ENCODE results near the gene CPN2. TPM values are rescaled to one million over a fixed set of nuclear protein-coding genes. Genes with fewer than 3 reads are reported as not detected.

CPN2 gene
- total RNA-seq, 1 experiment from 2014 or later, result not detected

DNA sequence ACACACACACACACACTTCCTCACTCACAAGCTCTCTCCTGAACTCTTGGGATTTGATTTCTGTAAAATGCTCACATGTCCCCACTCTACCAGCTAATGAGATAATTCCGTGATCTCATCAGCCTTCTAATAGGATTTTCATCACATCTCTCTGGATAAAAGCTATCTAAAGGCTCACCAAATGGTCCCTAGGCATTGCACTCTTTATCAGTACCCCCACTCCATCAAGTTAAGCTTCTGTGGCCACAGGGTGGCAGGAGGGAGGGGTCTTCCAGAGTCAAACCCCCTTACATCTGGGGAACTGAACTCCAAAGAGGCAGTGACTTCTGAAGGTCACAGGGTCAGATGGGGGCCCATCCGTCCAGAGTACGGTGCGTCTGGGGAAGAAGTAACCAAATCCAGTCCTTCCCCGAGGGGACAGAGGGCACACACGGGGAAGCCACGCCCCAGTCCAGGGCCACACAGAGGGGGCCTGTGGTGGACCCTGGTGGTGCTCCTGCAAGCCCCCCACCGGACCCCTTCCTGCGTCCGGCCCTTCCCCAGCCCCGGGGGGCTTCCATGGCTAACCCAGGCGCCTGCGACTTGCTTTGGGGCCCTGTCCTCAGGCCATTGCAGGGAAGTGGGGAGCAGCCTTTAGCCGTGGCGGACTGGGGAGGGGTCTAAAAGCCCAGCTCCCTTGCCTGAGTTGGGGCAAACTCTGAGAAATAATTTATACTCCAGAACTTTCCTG lies 25.5 kb downstream of the CPN2 start:
- Mint-ChIP-seq H3K9me3 (ENCODE audit: low read depth, unreplicated experiment) (no peaks in the 10 kb centered on the region), H3K27ac (ENCODE audit: unreplicated experiment) (no peak overlapping the region), H3K4me3 (ENCODE audit: low read depth, unreplicated experiment) (no peak overlapping the region), H3K36me3 (ENCODE audit: insufficient read depth, unreplicated experiment) (no peaks in the 10 kb centered on the region), H3K4me1 (ENCODE audit: low read depth, unreplicated experiment) (peaks cover 29% of the 10 kb centered on the region), H3K27me3 (ENCODE audit: unreplicated experiment) (no peaks in the 10 kb centered on the region)
- BruUV-seq (replicated peaks), result no TSS peak
- CTCF ChIA-PET, result no interaction called here
- intact Hi-C loops (cut with micrococcal nuclease; ENCODE audit: unreplicated experiment), result no loop called here
- DNase-seq, result no peak
- TF ChIP-seq, protein P1, sequence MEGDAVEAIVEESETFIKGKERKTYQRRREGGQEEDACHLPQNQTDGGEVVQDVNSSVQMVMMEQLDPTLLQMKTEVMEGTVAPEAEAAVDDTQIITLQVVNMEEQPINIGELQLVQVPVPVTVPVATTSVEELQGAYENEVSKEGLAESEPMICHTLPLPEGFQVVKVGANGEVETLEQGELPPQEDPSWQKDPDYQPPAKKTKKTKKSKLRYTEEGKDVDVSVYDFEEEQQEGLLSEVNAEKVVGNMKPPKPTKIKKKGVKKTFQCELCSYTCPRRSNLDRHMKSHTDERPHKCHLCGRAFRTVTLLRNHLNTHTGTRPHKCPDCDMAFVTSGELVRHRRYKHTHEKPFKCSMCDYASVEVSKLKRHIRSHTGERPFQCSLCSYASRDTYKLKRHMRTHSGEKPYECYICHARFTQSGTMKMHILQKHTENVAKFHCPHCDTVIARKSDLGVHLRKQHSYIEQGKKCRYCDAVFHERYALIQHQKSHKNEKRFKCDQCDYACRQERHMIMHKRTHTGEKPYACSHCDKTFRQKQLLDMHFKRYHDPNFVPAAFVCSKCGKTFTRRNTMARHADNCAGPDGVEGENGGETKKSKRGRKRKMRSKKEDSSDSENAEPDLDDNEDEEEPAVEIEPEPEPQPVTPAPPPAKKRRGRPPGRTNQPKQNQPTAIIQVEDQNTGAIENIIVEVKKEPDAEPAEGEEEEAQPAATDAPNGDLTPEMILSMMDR (IDR thresholded peaks at IDR 0.05; ENCODE audit: unreplicated experiment), result no peak

DNA sequence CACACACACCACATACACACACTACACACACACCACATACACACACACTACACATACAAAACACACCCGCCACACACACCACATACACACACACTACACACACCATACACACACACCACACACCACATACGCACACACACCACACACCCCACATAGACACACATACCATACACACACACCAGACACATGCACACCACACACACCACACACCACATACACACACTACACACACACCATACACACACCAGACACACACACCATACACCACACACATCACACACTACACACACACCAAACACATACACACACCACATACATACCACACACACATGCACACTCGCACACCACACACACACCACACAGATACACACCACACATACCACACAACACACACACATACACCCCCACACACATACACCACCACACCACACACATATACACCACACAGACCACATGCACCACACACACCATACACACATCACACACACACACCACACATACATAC lies 26.3 kb downstream of the CPN2 start:
- H3K27me3 Mint-ChIP-seq (ENCODE audit: unreplicated experiment), result no peaks in the 10 kb centered on the region
- no peaks in the 10 kb centered on the region for H3K9me3 Mint-ChIP-seq (ENCODE audit: low read depth, unreplicated experiment)
- no TSS peak for BruUV-seq (replicated peaks)
- H3K27ac Mint-ChIP-seq (ENCODE audit: unreplicated experiment), result no peak overlapping the region
- H3K4me3 Mint-ChIP-seq (ENCODE audit: low read depth, unreplicated experiment), result no peak overlapping the region
- peaks cover 29% of the 10 kb centered on the region for H3K4me1 Mint-ChIP-seq (ENCODE audit: low read depth, unreplicated experiment)
- TF ChIP-seq, protein P1 (IDR thresholded peaks at IDR 0.05; ENCODE audit: unreplicated experiment), result no peak
- H3K36me3 Mint-ChIP-seq (ENCODE audit: insufficient read depth, unreplicated experiment), result no peaks in the 10 kb centered on the region
- intact Hi-C loops (cut with micrococcal nuclease; ENCODE audit: unreplicated experiment), result loop anchor here (5.0 kb wide), 3 partner anchors 248 to 483 kb away; no protein-coding TSS in a partner anchor
- DNase-seq, result no peak
- CTCF ChIA-PET, result interaction anchor here (1.2 kb wide), 1 partner anchor 9 kb away, joined by 10 read pairs; no protein-coding TSS in a partner anchor

DNA sequence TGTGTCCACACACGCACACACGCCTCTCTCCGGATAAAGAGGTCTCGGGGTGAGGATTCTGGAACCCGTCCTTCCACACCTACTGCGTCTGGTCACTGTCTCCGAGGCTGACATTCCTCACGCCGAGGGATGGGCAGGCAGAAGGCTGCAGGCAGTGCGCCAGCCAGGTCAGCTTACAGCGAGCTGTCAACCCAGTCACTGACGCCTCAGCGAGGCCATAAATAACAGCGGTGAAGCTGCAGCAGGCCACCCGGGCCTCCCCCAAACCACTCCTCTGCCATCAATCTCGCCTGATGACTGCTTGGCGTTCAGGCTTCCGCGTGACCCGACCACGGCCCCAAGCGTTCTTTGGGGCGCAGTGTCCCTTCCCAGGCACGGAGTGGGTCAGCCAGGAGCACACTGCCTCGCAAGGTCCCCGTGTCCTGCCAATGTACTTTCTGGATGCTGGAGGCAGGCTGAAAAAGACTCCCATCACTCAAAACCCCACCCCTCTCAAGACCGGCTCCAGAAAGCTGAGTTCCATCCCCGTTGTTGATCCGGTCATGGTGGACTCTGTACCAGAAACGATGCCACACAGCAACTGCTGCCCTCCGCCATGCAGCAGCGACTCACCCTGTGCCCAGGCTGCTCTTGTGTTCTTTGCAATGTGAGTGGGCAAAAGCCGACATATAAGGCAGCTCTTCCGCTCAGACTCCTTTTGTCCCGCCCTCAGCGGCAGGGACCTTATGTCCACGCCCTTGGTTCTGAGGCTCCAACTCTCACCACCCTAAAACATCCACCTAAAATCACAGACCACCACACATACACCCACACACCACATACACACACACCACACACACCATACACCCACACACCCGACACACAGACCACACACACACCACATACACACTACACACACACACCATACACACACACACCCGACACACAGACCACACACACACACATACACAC lies 27.1 kb downstream of the CPN2 start:
- CTCF ChIA-PET, result interaction anchor here (0.7 to 1.9 kb wide), 3 partner anchors 8 to 22 kb away, joined by 3 to 10 read pairs (median 10); no protein-coding TSS in a partner anchor
- intact Hi-C loops (cut with micrococcal nuclease; ENCODE audit: unreplicated experiment), result loop anchor here (2.0 to 5.0 kb wide), 4 partner anchors 185 to 482 kb away; no protein-coding TSS in a partner anchor
- TF ChIP-seq, protein P1 (IDR thresholded peaks at IDR 0.05; ENCODE audit: unreplicated experiment), result no peak
- DNase-seq, result peak; percentile 79
- no TSS peak for BruUV-seq (replicated peaks)
- Mint-ChIP-seq H3K4me3 (ENCODE audit: low read depth, unreplicated experiment) (no peak overlapping the region), H3K36me3 (ENCODE audit: insufficient read depth, unreplicated experiment) (no peaks in the 10 kb centered on the region), H3K27ac (ENCODE audit: unreplicated experiment) (no peak overlapping the region), H3K27me3 (ENCODE audit: unreplicated experiment) (no peaks in the 10 kb centered on the region), H3K4me1 (ENCODE audit: low read depth, unreplicated experiment) (peaks cover 35% of the 10 kb centered on the region), H3K9me3 (ENCODE audit: low read depth, unreplicated experiment) (peaks cover 5% of the 10 kb centered on the region)

DNA sequence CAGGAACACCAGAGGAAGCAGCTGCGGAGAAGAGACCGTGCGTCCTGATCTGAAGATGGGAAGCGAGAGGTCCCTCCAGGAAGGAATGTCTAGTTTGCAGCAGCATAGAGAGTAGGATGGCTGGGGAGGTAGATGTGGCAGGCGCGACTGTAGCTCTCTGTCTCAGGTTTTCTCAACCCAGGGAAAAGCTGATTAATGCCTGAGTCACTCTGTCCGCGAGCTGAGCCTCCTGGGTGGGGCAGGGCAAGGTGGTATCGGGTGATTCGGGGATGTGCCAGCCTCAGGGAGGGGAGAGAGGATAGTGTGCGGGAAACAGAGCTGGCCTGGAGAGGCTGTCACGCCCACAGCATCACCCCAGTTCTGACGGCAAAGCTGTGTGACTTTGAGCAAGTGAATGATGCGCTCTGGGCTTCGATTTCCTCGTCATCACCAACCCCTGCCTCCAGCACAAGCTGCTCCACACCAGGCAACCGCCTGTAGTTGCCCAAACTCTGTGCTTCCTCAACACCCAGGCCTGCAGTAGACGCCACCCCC lies 28.4 kb downstream of the CPN2 start:
- CTCF ChIA-PET, result interaction anchor here (0.6 to 1.9 kb wide), 16 partner anchors 11 to 1807 kb away, joined by 3 to 10 read pairs (median 4); partner anchors contain the start of gene HES1
- Mint-ChIP-seq H3K36me3 (ENCODE audit: insufficient read depth, unreplicated experiment) (peaks cover 2% of the 10 kb centered on the region), H3K27ac (ENCODE audit: unreplicated experiment) (no peak overlapping the region), H3K9me3 (ENCODE audit: low read depth, unreplicated experiment) (peaks cover 8% of the 10 kb centered on the region), H3K4me1 (ENCODE audit: low read depth, unreplicated experiment) (peaks cover 39% of the 10 kb centered on the region), H3K4me3 (ENCODE audit: low read depth, unreplicated experiment) (no peak overlapping the region), H3K27me3 (ENCODE audit: unreplicated experiment) (no peaks in the 10 kb centered on the region)
- TF ChIP-seq, protein P1 (IDR thresholded peaks at IDR 0.05; ENCODE audit: unreplicated experiment), result no peak
- intact Hi-C loops (cut with micrococcal nuclease; ENCODE audit: unreplicated experiment), result loop anchor here (2.0 to 5.0 kb wide), 4 partner anchors 184 to 480 kb away; no protein-coding TSS in a partner anchor
- DNase-seq, result peak; percentile 95
- BruUV-seq (replicated peaks), result no TSS peak

All from Calu3 (cell line).